ENCODE measurements around the gene B4GALT5.

- no peak for TF ChIP-seq CTCF (IDR thresholded peaks at IDR 0.05; ENCODE audit: low read depth, low read length)
- no peak for TF ChIP-seq EZH2phosphoT487 (IDR thresholded peaks at IDR 0.05; ENCODE audit: low read depth)
Measured at GRCh38 chr20:49593466-49594142, 120.1 kb downstream of the B4GALT5 start.

Measured in OCI-LY3 (cell line).